Ovary (tissue), 3 donors: Measurements from ENCODE around the gene IGFBP1.
"Not testable (repeated sequence)": the region's sequence is repeated elsewhere in the genome, so short reads cannot be mapped to it uniquely, and the experiment has no call there.

Source experiments
- EP300 ChIP-seq: sonication (generic); formaldehyde crosslinking; IDR thresholded peaks from one replicate; pipeline ENCODE4 v1.6.1; 2017; ENCODE audit warnings: antibody characterized with exemption
- POLR2A ChIP-seq: fragments of 450-650 bp; IDR thresholded peaks from one replicate; pipeline ENCODE4 v1.6.1; 2017; ENCODE audit warnings: antibody characterized with exemption, mild to moderate bottlenecking, moderate library complexity
- TF ChIP-seq, protein P1 (sequence below), 3 donors: fragments of 450-650 bp in 2 of 3; fragments of 200-600 bp in 1 of 3; IDR thresholded peaks; one replicate each; pipeline versions ENCODE4 v1.5.1 to v1.8.0; 2016 to 2022; ENCODE audit warnings: antibody characterized with exemption in 3 of 3, mild to moderate bottlenecking in 1 of 3
- donor health status: DM: no; HTN: no; CAD: no.

- TF ChIP-seq, protein P1, sequence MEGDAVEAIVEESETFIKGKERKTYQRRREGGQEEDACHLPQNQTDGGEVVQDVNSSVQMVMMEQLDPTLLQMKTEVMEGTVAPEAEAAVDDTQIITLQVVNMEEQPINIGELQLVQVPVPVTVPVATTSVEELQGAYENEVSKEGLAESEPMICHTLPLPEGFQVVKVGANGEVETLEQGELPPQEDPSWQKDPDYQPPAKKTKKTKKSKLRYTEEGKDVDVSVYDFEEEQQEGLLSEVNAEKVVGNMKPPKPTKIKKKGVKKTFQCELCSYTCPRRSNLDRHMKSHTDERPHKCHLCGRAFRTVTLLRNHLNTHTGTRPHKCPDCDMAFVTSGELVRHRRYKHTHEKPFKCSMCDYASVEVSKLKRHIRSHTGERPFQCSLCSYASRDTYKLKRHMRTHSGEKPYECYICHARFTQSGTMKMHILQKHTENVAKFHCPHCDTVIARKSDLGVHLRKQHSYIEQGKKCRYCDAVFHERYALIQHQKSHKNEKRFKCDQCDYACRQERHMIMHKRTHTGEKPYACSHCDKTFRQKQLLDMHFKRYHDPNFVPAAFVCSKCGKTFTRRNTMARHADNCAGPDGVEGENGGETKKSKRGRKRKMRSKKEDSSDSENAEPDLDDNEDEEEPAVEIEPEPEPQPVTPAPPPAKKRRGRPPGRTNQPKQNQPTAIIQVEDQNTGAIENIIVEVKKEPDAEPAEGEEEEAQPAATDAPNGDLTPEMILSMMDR (IDR thresholded peaks at IDR 0.05): not testable (repeated sequence)
- not testable (repeated sequence) for TF ChIP-seq POLR2A, EP300
Observed at GRCh38 chr7:45853491-45853890, 34.8 kb upstream of the IGFBP1 start.
